SK-N-DZ (cell line): ENCODE measurements around the gene GCN1.

Experiments
- DNase-seq: peaks from one replicate; pipeline ENCODE4 v3.0.0-alpha.2; 2015; ENCODE audit warnings: low spot score
- small RNA-seq, 2 experiments: library from RNA; depleted of rRNA; stranded (forward); fragments of <200 nt; gene quantifications; one replicate each; pipeline ENCODE3, GENCODE V24; 2014

GCN1 gene

DNA sequence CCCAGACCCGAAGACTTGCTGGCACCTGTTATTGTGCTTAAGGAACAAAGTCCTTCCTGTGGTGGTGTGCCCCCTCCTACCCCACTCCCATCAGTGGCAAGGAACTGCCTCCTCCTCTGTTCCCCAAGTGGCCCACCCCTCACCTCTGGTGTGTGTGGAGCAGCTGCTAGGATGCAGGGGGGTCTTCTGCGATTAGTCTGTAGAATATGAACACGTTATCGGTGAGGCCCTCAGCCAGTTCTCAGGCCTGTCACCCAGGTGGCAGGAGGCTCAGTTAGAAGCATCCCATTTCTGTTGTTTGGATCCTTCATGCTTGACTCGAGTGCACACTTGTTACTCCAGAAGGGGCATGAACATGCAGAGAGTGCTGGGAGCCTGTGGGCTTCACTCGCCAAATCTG is 117.3 kb downstream of the GCN1 start:
- no peak for DNase-seq

Small RNA genes within 50 kb of the gene (small RNA-seq; reads per million reads assigned to genes)
- 0.10 to 0.18 reads per million in 2 experiments for gene MIR4498
